H9 (cell line): Measurements from ENCODE around the gene ZNF385D. TPM values are rescaled to one million over a fixed set of nuclear protein-coding genes. Genes with fewer than 3 reads are reported as not detected.

Experiments
- DNase-seq: peaks from one replicate; pipeline ENCODE4 v3.0.0-alpha.2; 2017
- H2AFZ ChIP-seq: one replicate; pipeline ENCODE4 v1.6.1; 2013; ENCODE audit warnings: mild to moderate bottlenecking, low read length, control low read depth, moderate library complexity
- H2AK5ac ChIP-seq: 2 replicates; pipeline ENCODE4 v1.6.1; 2013; ENCODE audit warnings: low read length, control low read depth, mixed read lengths; ENCODE audit not compliant: insufficient read length
- H2BK120ac ChIP-seq: one replicate; pipeline ENCODE4 v1.6.1; 2013; ENCODE audit warnings: low read depth, mild to moderate bottlenecking, low read length, control low read depth, inconsistent platforms; ENCODE audit not compliant: poor library complexity, severe bottlenecking
- H2BK12ac ChIP-seq: 2 replicates; pipeline ENCODE4 v1.6.1; 2013; ENCODE audit warnings: low read length, control low read depth, mixed read lengths, low read depth; ENCODE audit not compliant: insufficient read length
- H2BK15ac ChIP-seq: 2 replicates; pipeline ENCODE4 v1.6.1; 2013; ENCODE audit warnings: low read depth, low read length, control low read depth
- H2BK20ac ChIP-seq: one replicate; pipeline ENCODE4 v1.6.1; 2013; ENCODE audit warnings: low read depth, mild to moderate bottlenecking, low read length, control low read depth, inconsistent platforms; ENCODE audit not compliant: poor library complexity, severe bottlenecking
- H2BK5ac ChIP-seq: 2 replicates; pipeline ENCODE4 v1.6.1; 2013; ENCODE audit warnings: low read length, control low read depth, mixed read lengths; ENCODE audit not compliant: insufficient read length
- H3K14ac ChIP-seq: 2 replicates; pipeline ENCODE4 v1.6.1; 2013; ENCODE audit warnings: low read length, control low read depth; ENCODE audit not compliant: insufficient read depth
- H3K18ac ChIP-seq: 2 replicates; pipeline ENCODE4 v1.6.1; 2013; ENCODE audit warnings: low read depth, mild to moderate bottlenecking, mixed read lengths, low read length, control low read depth; ENCODE audit not compliant: insufficient read length
- H3K23ac ChIP-seq: 2 replicates; pipeline ENCODE4 v1.6.1; 2013; ENCODE audit warnings: low read length, control low read depth, mixed read lengths, low read depth; ENCODE audit not compliant: insufficient read length
- H3K23me2 ChIP-seq: 2 replicates; pipeline ENCODE4 v1.6.1; 2013; ENCODE audit warnings: low read depth, mild to moderate bottlenecking, mixed read lengths, low read length, control low read depth; ENCODE audit not compliant: insufficient read length, poor library complexity, severe bottlenecking
- H3K27ac ChIP-seq: 2 replicates; pipeline ENCODE4 v1.5.1; 2013; ENCODE audit warnings: low read length, control low read depth, mixed read lengths, low read depth; ENCODE audit not compliant: insufficient read length
- H3K27me3 ChIP-seq: 2 replicates; pipeline ENCODE4 v1.6.1; 2013; ENCODE audit warnings: low read length, control low read depth, inconsistent platforms; ENCODE audit not compliant: insufficient read depth
- H3K4ac ChIP-seq: 2 replicates; pipeline ENCODE4 v1.6.1; 2013; ENCODE audit warnings: low read depth, mild to moderate bottlenecking, control low read depth, inconsistent platforms, low read length, moderate library complexity
- H3K4me1 ChIP-seq: 2 replicates; pipeline ENCODE4 v1.6.1; 2013; ENCODE audit warnings: low read length, control low read depth, inconsistent platforms; ENCODE audit not compliant: insufficient read depth
- H3K4me2 ChIP-seq: 2 replicates; pipeline ENCODE4 v1.6.1; 2013; ENCODE audit warnings: low read length, control low read depth, mixed read lengths; ENCODE audit not compliant: insufficient read length, insufficient read depth
- H3K56ac ChIP-seq: 2 replicates; pipeline ENCODE4 v1.6.1; 2013; ENCODE audit warnings: low read depth, mild to moderate bottlenecking, mixed read lengths, low read length, control low read depth; ENCODE audit not compliant: insufficient read length
- H3K79me1 ChIP-seq: 2 replicates; pipeline ENCODE4 v1.6.1; 2013; ENCODE audit warnings: low read depth, mild to moderate bottlenecking, moderate library complexity, low read length, control low read depth, inconsistent platforms; ENCODE audit not compliant: insufficient read depth, poor library complexity, severe bottlenecking
- H3K79me2 ChIP-seq: 2 replicates; pipeline ENCODE4 v1.6.1; 2013; ENCODE audit warnings: low read length, control low read depth, inconsistent platforms; ENCODE audit not compliant: insufficient read depth
- H3K9ac ChIP-seq: 2 replicates; pipeline ENCODE4 v1.6.1; 2013; ENCODE audit warnings: low read length, control low read depth, mixed read lengths; ENCODE audit not compliant: insufficient read length; ENCODE audit errors: extremely low read depth
- H3K9me3 ChIP-seq: one replicate; pipeline ENCODE4 v1.6.1; 2013; ENCODE audit warnings: low read depth, low read length, inconsistent platforms; ENCODE audit not compliant: control insufficient read depth
- H3T11ph ChIP-seq: one replicate; pipeline ENCODE4 v1.6.1; 2013; ENCODE audit warnings: mild to moderate bottlenecking, low read length, control low read depth, inconsistent platforms
- H4K20me1 ChIP-seq: one replicate; pipeline ENCODE4 v1.6.1; 2013; ENCODE audit not compliant: control insufficient read depth, insufficient read length, insufficient read depth
- H4K5ac ChIP-seq: 2 replicates; pipeline ENCODE4 v1.6.1; 2013; ENCODE audit warnings: low read depth, mild to moderate bottlenecking, mixed read lengths, low read length, control low read depth; ENCODE audit not compliant: insufficient read length
- H4K8ac ChIP-seq: replicated peaks from 2 replicates; pipeline ENCODE4 v1.6.1; 2013; ENCODE audit warnings: low read length, control low read depth, mixed read lengths, low read depth; ENCODE audit not compliant: insufficient read length
- H4K91ac ChIP-seq: 2 replicates; pipeline ENCODE4 v1.6.1; 2013; ENCODE audit warnings: low read depth, mild to moderate bottlenecking, moderate library complexity, mixed read lengths, low read length, control low read depth; ENCODE audit not compliant: insufficient read length
- H3K27ac Mint-ChIP-seq, 3 experiments: 2 replicates in 2 of 3; 3 replicates in 1 of 3; pipeline ENCODE4 v1.8.0; 2020 to 2021; ENCODE audit warnings: mixed read lengths in 3 of 3, mild to moderate bottlenecking in 1 of 3, moderate library complexity in 1 of 3
- H3K27me3 Mint-ChIP-seq: 2 replicates; pipeline ENCODE4 v1.8.0; 2021; ENCODE audit warnings: low read depth, mild to moderate bottlenecking, moderate library complexity, mixed read lengths
- H3K36me3 Mint-ChIP-seq, 3 experiments: 2 replicates in 2 of 3; 3 replicates in 1 of 3; pipeline ENCODE4 v1.8.0; 2020 to 2021; ENCODE audit warnings: low read depth in 3 of 3, mixed read lengths in 3 of 3; ENCODE audit not compliant: insufficient read depth in 1 of 3
- H3K4me1 Mint-ChIP-seq, 2 experiments: 2 replicates each; pipeline ENCODE4 v1.8.0; 2020; ENCODE audit warnings: mixed read lengths in 2 of 2
- H3K4me3 Mint-ChIP-seq, 2 experiments: 2 replicates in 1 of 2; 3 replicates in 1 of 2; pipeline ENCODE4 v1.8.0; 2020 to 2021; ENCODE audit warnings: mild to moderate bottlenecking in 2 of 2, mixed read lengths in 2 of 2, moderate library complexity in 1 of 2
- H3K9me3 Mint-ChIP-seq, 2 experiments: 2 replicates in 1 of 2; 3 replicates in 1 of 2; pipeline ENCODE4 v1.8.0; 2020; ENCODE audit warnings: mild to moderate bottlenecking in 2 of 2, mixed read lengths in 2 of 2, moderate library complexity in 1 of 2
- WGBS: extraction: QIAGEN DNeasy Blood & Tissue Kit; methylation state at CpG from one replicate; pipeline ENCODE4 v1.1.7; 2013; ENCODE audit warnings: missing lambda C conversion rate, low lambda C conversion rate, mixed read lengths; ENCODE audit not compliant: insufficient read length; ENCODE audit errors: extremely low coverage; 5-methylcytosine and 5-hydroxymethylcytosine counted together
- total RNA-seq: library from RNA; stranded (reverse); gene quantifications from 2 replicates; pipeline ENCODE4 v1.2.1, GENCODE V29; 2021
- TF ChIP-seq, protein P1 (sequence below): fragments of 200-600 bp; sonication (generic); conservative IDR thresholded peaks from 3 replicates; pipeline ENCODE4 v1.8.0; 2021; ENCODE audit warnings: antibody characterized with exemption, mild to moderate bottlenecking

Gene ZNF385D
- total RNA-seq, 1 experiment from 2014 or later, result 1.5 TPM

DNA sequence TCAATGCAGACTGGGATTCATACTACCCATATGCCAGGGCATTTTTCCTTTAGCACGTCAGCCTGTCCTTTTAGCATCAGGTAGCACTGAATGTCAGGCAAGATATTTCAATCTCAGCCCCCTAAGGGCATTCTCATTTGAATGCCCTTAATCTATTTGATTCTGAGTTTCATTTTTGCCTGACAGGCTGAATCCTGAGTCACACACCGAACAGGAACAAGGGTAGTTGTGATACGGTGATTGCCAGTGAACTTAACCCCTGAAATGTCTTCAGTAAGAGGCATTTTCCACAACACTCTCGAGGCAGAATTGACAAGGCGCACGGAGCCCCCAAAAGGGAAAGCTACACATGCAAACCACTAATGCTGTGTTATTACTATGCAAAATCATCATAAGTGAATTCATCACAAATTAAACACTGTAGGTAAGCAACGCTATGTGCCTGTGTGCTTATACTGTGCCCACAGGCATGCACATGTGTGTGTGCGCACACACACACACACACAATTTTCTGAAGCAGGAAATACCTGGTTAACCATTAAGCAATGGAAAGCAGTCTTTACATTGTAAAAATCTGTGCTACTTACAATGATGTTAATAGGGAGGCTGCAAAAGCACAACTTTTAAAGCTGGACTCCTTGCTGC is 130.4 kb downstream of the ZNF385D start:
- no peak overlapping the region for H3K4me2 ChIP-seq
- no peak overlapping the region for H2BK20ac ChIP-seq
- H2BK12ac ChIP-seq, result no peak overlapping the region
- Mint-ChIP-seq H3K36me3 (no peaks in the 10 kb centered on the region; a peak in 1 of 7 replicates), H3K4me3 (no peak overlapping the region), H3K4me1 (peaks cover 5% of the 10 kb centered on the region in 2 experiments; a peak in 2 of 4 replicates), H3K9me3 (no peaks in the 10 kb centered on the region), H3K27ac (peak overlapping the region in 2 of 3 experiments; percentile 21 to 40; a peak in 3 of 7 replicates), H3K27me3 (no peaks in the 10 kb centered on the region)
- H3K23me2 ChIP-seq, result no peaks in the 10 kb centered on the region
- no peaks in the 10 kb centered on the region for H3K79me1 ChIP-seq
- no peak overlapping the region for H3K18ac ChIP-seq
- no peak for DNase-seq
- H3K27ac ChIP-seq, result no peak overlapping the region
- H3K9ac ChIP-seq, result no peak overlapping the region
- no peak overlapping the region for H2BK5ac ChIP-seq
- H3T11ph ChIP-seq, result no peak overlapping the region
- WGBS, result no CpG with 5 or more reads among the region's 8 CpGs
- no peaks in the 10 kb centered on the region for H3K9me3 ChIP-seq
- no peaks in the 10 kb centered on the region for H3K79me2 ChIP-seq
- TF ChIP-seq, protein P1, sequence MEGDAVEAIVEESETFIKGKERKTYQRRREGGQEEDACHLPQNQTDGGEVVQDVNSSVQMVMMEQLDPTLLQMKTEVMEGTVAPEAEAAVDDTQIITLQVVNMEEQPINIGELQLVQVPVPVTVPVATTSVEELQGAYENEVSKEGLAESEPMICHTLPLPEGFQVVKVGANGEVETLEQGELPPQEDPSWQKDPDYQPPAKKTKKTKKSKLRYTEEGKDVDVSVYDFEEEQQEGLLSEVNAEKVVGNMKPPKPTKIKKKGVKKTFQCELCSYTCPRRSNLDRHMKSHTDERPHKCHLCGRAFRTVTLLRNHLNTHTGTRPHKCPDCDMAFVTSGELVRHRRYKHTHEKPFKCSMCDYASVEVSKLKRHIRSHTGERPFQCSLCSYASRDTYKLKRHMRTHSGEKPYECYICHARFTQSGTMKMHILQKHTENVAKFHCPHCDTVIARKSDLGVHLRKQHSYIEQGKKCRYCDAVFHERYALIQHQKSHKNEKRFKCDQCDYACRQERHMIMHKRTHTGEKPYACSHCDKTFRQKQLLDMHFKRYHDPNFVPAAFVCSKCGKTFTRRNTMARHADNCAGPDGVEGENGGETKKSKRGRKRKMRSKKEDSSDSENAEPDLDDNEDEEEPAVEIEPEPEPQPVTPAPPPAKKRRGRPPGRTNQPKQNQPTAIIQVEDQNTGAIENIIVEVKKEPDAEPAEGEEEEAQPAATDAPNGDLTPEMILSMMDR, result no peak
- H3K23ac ChIP-seq, result no peak overlapping the region
- no peak overlapping the region for H3K14ac ChIP-seq
- peaks cover 2% of the 10 kb centered on the region; the same call in 1 of the 2 replicates for H3K4me1 ChIP-seq
- no peak overlapping the region for H2AK5ac ChIP-seq
- H3K27me3 ChIP-seq, result no peaks in the 10 kb centered on the region
- no peak overlapping the region for H3K4ac ChIP-seq
- H4K20me1 ChIP-seq, result no peaks in the 10 kb centered on the region
- H3K56ac ChIP-seq, result no peak overlapping the region
- H2BK120ac ChIP-seq, result no peak overlapping the region
- no peak overlapping the region for H2AFZ ChIP-seq
- H4K5ac ChIP-seq, result no peak overlapping the region
- no peak overlapping the region for H4K91ac ChIP-seq
- H4K8ac ChIP-seq, result no peak overlapping the region
- H2BK15ac ChIP-seq, result no peak overlapping the region
